Esophagus muscularis mucosa (tissue), 4 donors: Measurements from ENCODE around the gene PTPRD. TPM values are rescaled to one million over a fixed set of nuclear protein-coding genes. Genes with fewer than 3 reads are reported as not detected.

ENCODE experiments used
- DNase-seq: peaks from one replicate; pipeline ENCODE4 v3.0.0-alpha.2; 2017; ENCODE audit errors: extremely low spot score
- H3K27ac ChIP-seq, 4 donors: fragments of 200-600 bp; sonication (generic); replicated peaks in 1 of 4; 1 replicate in 3 of 4; 2 replicates in 1 of 4; pipeline ENCODE4 v1.5.1; 2016 to 2019; ENCODE audit warnings: mild to moderate bottlenecking in 1 of 4
- H3K27me3 ChIP-seq, 4 donors: fragments of 200-600 bp; sonication (generic); one replicate each; pipeline versions ENCODE4 v1.5.1 to v1.6.0; 2016 to 2019
- H3K36me3 ChIP-seq, 4 donors: fragments of 200-600 bp; sonication (generic); one replicate each; pipeline ENCODE4 v1.5.1; 2016 to 2019
- H3K4me1 ChIP-seq, 4 donors: fragments of 200-600 bp; sonication (generic); one replicate each; pipeline ENCODE4 v1.5.1; 2016 to 2019
- H3K4me3 ChIP-seq, 4 donors: fragments of 200-600 bp; sonication (generic); 1 replicate in 2 of 4; 2 replicates in 2 of 4; pipeline ENCODE4 v1.5.1; 2016 to 2019; ENCODE audit warnings: mild to moderate bottlenecking in 4 of 4, moderate library complexity in 1 of 4
- H3K9me3 ChIP-seq, 4 donors: fragments of 200-600 bp; sonication (generic); 1 replicate in 3 of 4; 2 replicates in 1 of 4; pipeline ENCODE4 v1.5.1; 2016 to 2019
- CTCF ChIP-seq, 3 experiments: fragments of 200-600 bp in 2 of 3; fragments of 450-650 bp in 1 of 3; sonication (generic) in 2 of 3; IDR thresholded peaks; one replicate each; pipeline ENCODE4 v1.5.1; 2017 to 2019; ENCODE audit warnings: antibody characterized with exemption in 3 of 3, mild to moderate bottlenecking in 2 of 3, moderate library complexity in 1 of 3
- EP300 ChIP-seq: sonication (generic); formaldehyde crosslinking; IDR thresholded peaks from one replicate; pipeline ENCODE4 v1.6.1; 2017; ENCODE audit warnings: antibody characterized with exemption
- POLR2A ChIP-seq: fragments of 450-650 bp; IDR thresholded peaks from one replicate; pipeline ENCODE4 v1.6.1; 2017; ENCODE audit warnings: antibody characterized with exemption, moderate library complexity, mild to moderate bottlenecking, low read depth
- POLR2AphosphoS5 ChIP-seq, 2 donors: sonication (generic); formaldehyde crosslinking; IDR thresholded peaks; one replicate each; pipeline ENCODE4 v1.6.1; 2017; ENCODE audit warnings: antibody characterized with exemption in 2 of 2
- WGBS: methylation state at CpG from one replicate; pipeline ENCODE4 v1.1.5; 2018; 5-methylcytosine and 5-hydroxymethylcytosine counted together
- intact Hi-C: fragments of 100-400 bp; cut with DNase I; formaldehyde crosslinking; loops from one replicate; pipeline ENCODE4 v1.15.1; 2023
- total RNA-seq, 4 donors: library from RNA; depleted of rRNA; stranded (reverse); fragments of >200 nt; gene quantifications; one replicate each; pipeline versions ENCODE4 v1.1.0 to v1.2.1, GENCODE V29; 2016

Gene PTPRD
- total RNA-seq, 4 donors from 2014 or later: 4.1 to 6.6 (median 5.0) TPM

GRCh38 chr9:9901624-9902023 is 711.2 kb downstream of the PTPRD start:
- WGBS: 69% methylated on average over 4 of the region's 4 CpGs
- no peak overlapping the region for H3K27ac ChIP-seq
- no peaks in the 10 kb centered on the region for H3K4me1 ChIP-seq
- no peaks in the 10 kb centered on the region for H3K36me3 ChIP-seq
- no peak overlapping the region for H3K4me3 ChIP-seq
- intact Hi-C loops: no loop called here
- no peaks in the 10 kb centered on the region for H3K9me3 ChIP-seq
- no peak for DNase-seq
- no peaks in the 10 kb centered on the region for H3K27me3 ChIP-seq
- TF ChIP-seq EP300 (no peak), POLR2A (no peak), CTCF (IDR thresholded peaks at IDR 0.05) (no peak), POLR2AphosphoS5 (IDR thresholded peaks at IDR 0.05) (no peak)

- H3K27ac ChIP-seq: no peak overlapping the region
- TF ChIP-seq POLR2A (no peak), EP300 (no peak), CTCF (IDR thresholded peaks at IDR 0.05) (no peak), POLR2AphosphoS5 (IDR thresholded peaks at IDR 0.05) (no peak)
- intact Hi-C loops: no loop called here
- 59% methylated on average over 1 of the region's 1 CpG for WGBS
- DNase-seq: no peak
- no peaks in the 10 kb centered on the region for H3K9me3 ChIP-seq
- no peaks in the 10 kb centered on the region for H3K27me3 ChIP-seq
- no peaks in the 10 kb centered on the region for H3K36me3 ChIP-seq
- H3K4me3 ChIP-seq: no peak overlapping the region
- no peaks in the 10 kb centered on the region for H3K4me1 ChIP-seq
Measured at GRCh38 chr9:9893837-9894236, 719.0 kb downstream of the PTPRD start.

GRCh38 chr9:9892217-9892616 is 720.6 kb downstream of the PTPRD start:
- 84% methylated on average over 3 of the region's 3 CpGs for WGBS
- no peak for DNase-seq
- intact Hi-C loops: no loop called here
- Histone ChIP-seq H3K36me3 (no peaks in the 10 kb centered on the region), H3K4me3 (no peak overlapping the region), H3K9me3 (no peaks in the 10 kb centered on the region), H3K27me3 (no peaks in the 10 kb centered on the region), H3K4me1 (no peaks in the 10 kb centered on the region), H3K27ac (no peak overlapping the region)
- TF ChIP-seq EP300 (no peak), POLR2A (no peak), CTCF (IDR thresholded peaks at IDR 0.05) (no peak), POLR2AphosphoS5 (IDR thresholded peaks at IDR 0.05) (no peak)

- no peak overlapping the region for H3K4me3 ChIP-seq
- 100% methylated on average over 2 of the region's 2 CpGs for WGBS
Measured at GRCh38 chr9:9881692-9882091, 731.1 kb downstream of the PTPRD start.

More at GRCh38 chr9:9881692-9882091, 731.1 kb downstream of the PTPRD start:
- Histone ChIP-seq H3K36me3 (no peaks in the 10 kb centered on the region), H3K27me3 (no peaks in the 10 kb centered on the region), H3K4me1 (no peaks in the 10 kb centered on the region), H3K9me3 (no peaks in the 10 kb centered on the region), H3K27ac (no peak overlapping the region)
- DNase-seq: no peak
- TF ChIP-seq CTCF (IDR thresholded peaks at IDR 0.05): no peak
- no peak for TF ChIP-seq POLR2AphosphoS5 (IDR thresholded peaks at IDR 0.05)
- no peak for TF ChIP-seq EP300
- TF ChIP-seq POLR2A: no peak
- intact Hi-C loops: no loop called here
